WTC11 (cell line): Measurements from ENCODE around the gene TNFRSF6B. TPM values are rescaled to one million over a fixed set of nuclear protein-coding genes. Genes with fewer than 3 reads are reported as not detected.

Source experiments
- ARID4B ChIP-seq: sonication (generic); formaldehyde crosslinking; IDR thresholded peaks from 2 replicates; pipeline ENCODE4 v1.8.0; 2023; ENCODE audit warnings: missing genetic modification reagents, mild to moderate bottlenecking, borderline replicate concordance
- ATF2 ChIP-seq: sonication (generic); formaldehyde crosslinking; IDR thresholded peaks from 2 replicates; pipeline ENCODE4 v1.8.1; 2022; ENCODE audit warnings: low read depth, missing genetic modification reagents, borderline replicate concordance
- CBFB ChIP-seq: sonication (generic); formaldehyde crosslinking; IDR thresholded peaks from 2 replicates; pipeline ENCODE4 v1.8.1; 2022; ENCODE audit warnings: mild to moderate bottlenecking, low read depth, missing genetic modification reagents
- CREB1 ChIP-seq: sonication (generic); formaldehyde crosslinking; IDR thresholded peaks from 2 replicates; pipeline ENCODE4 v1.8.0; 2023; ENCODE audit warnings: mild to moderate bottlenecking, missing genetic modification reagents
- CTCF ChIP-seq: fragments of 200-600 bp; IDR thresholded peaks from 2 replicates; pipeline ENCODE4 v1.8.0; 2022; ENCODE audit warnings: antibody characterized with exemption
- E2F1 ChIP-seq: sonication (generic); formaldehyde crosslinking; IDR thresholded peaks from 2 replicates; pipeline ENCODE4 v1.8.0; 2022; ENCODE audit warnings: mild to moderate bottlenecking, missing genetic modification reagents
- ETV6 ChIP-seq: sonication (generic); formaldehyde crosslinking; IDR thresholded peaks from 2 replicates; pipeline ENCODE4 v1.8.1; 2022; ENCODE audit warnings: mild to moderate bottlenecking, missing genetic modification reagents
- GABPB1 ChIP-seq: sonication (generic); formaldehyde crosslinking; IDR thresholded peaks from 2 replicates; pipeline ENCODE4 v1.8.1; 2023; ENCODE audit warnings: mild to moderate bottlenecking, missing genetic modification reagents
- IRF1 ChIP-seq: sonication (generic); formaldehyde crosslinking; IDR thresholded peaks from 2 replicates; pipeline ENCODE4 v1.8.0; 2023; ENCODE audit warnings: missing genetic modification reagents
- PREB ChIP-seq: sonication (generic); formaldehyde crosslinking; IDR thresholded peaks from 2 replicates; pipeline ENCODE4 v1.8.1; 2022; ENCODE audit warnings: mild to moderate bottlenecking, missing genetic modification reagents, moderate library complexity, borderline replicate concordance
- RORB ChIP-seq: fragments of 250-450 bp; sonication (Bioruptor Pico); IDR thresholded peaks from 2 replicates; pipeline ENCODE4 v1.9.0; 2021; ENCODE audit warnings: mild to moderate bottlenecking
- SOX15 ChIP-seq: fragments of 250-450 bp; sonication (Bioruptor Pico); IDR thresholded peaks from 2 replicates; pipeline ENCODE4 v1.9.0; 2021; ENCODE audit warnings: mild to moderate bottlenecking
- TEAD1 ChIP-seq: sonication (generic); formaldehyde crosslinking; IDR thresholded peaks from 2 replicates; pipeline ENCODE4 v1.8.0; 2022; ENCODE audit warnings: mild to moderate bottlenecking, missing genetic modification reagents
- TEAD4 ChIP-seq: sonication (generic); formaldehyde crosslinking; IDR thresholded peaks from 2 replicates; pipeline ENCODE4 v1.8.0; 2022; ENCODE audit warnings: mild to moderate bottlenecking, missing genetic modification reagents
- ZMAT4 ChIP-seq: fragments of 250-450 bp; sonication (Bioruptor Pico); IDR thresholded peaks from 2 replicates; pipeline ENCODE4 v1.9.0; 2021; ENCODE audit warnings: mild to moderate bottlenecking
- ZSCAN18 ChIP-seq: fragments of 250-450 bp; sonication (Bioruptor Pico); IDR thresholded peaks from 2 replicates; pipeline ENCODE4 v2.1.2; 2022; ENCODE audit warnings: mild to moderate bottlenecking, moderate library complexity
- total RNA-seq: library from RNA; stranded (reverse); gene quantifications from 3 replicates; pipeline ENCODE4 v1.2.3, GENCODE V29; 2021
- TF ChIP-seq, protein P1 (sequence below): fragments of 250-450 bp; sonication (Bioruptor Pico); IDR thresholded peaks from 2 replicates; pipeline ENCODE4 v1.8.0; 2021; ENCODE audit warnings: mild to moderate bottlenecking
- TF ChIP-seq, protein P2 (sequence below): sonication (generic); formaldehyde crosslinking; IDR thresholded peaks from 2 replicates; pipeline ENCODE4 v1.8.1; 2023; ENCODE audit warnings: mild to moderate bottlenecking, missing genetic modification reagents, moderate library complexity
- TF ChIP-seq, protein P3 (sequence below): sonication (generic); formaldehyde crosslinking; IDR thresholded peaks from 2 replicates; pipeline ENCODE4 v1.8.0; 2023; ENCODE audit warnings: mild to moderate bottlenecking, missing genetic modification reagents

The TNFRSF6B gene
- total RNA-seq, 1 experiment from 2014 or later, result not detected

DNA sequence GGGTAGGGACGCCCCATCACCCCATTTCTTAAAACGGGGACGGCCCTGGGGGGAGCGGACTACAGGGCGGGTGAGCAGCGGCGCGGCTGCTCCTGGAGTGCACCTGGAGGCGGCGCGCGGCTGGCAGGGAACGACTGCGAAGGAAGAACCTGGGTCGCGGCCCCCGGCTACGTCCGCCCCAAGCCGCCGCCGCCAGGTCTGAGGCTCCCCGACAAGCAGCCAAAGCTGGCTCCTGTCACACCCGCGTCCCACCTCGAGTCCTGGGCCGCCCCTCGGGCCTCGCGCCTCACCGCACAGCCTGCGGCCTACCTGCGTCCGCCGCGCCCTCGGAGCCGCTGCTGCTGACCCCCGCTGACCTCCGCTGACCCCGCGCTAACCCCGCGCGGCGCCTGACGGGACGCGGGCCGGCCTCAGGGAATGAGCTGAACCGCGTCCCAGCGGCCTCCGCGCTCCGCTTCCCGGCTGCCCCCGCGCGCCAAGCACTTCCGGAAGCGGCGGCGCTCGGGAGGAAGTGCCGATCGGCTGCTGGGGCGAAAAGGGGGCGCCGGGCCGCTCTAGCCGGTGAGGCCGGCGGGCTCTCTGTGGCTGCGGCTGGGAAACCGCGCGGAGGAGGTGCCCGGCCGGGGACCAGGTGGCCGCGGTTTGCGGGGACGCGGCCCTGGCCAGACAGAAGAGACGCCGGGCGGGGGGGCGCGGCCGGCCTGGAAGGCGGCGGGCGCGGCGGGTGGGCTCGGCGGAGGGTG, 11.3 kb downstream of the TNFRSF6B start, which contains the start of the genes ARFRP1 and ZGPAT (continued):
- no peak; the same call in none of the 2 replicates for TF ChIP-seq TEAD1
- TF ChIP-seq ZMAT4 (CRISPR knock-in tag), result no peak
- peak; percentile 98 for TF ChIP-seq CBFB (CRISPR knock-in tag)
- no peak for TF ChIP-seq SOX15 (CRISPR knock-in tag)
- 0 out of 2 replicates have a peak, but pooled peaks have one; percentile 19 for TF ChIP-seq E2F1 (CRISPR knock-in tag)
- TF ChIP-seq RORB (CRISPR knock-in tag), result no peak
- TF ChIP-seq ATF2 (CRISPR knock-in tag), result no peak
- peak; percentile 91 for TF ChIP-seq GABPB1
- no peak for TF ChIP-seq PREB (CRISPR knock-in tag)
- no peak for TF ChIP-seq TEAD4 (CRISPR knock-in tag)
- no peak for TF ChIP-seq CREB1 (CRISPR knock-in tag)
- TF ChIP-seq ARID4B (CRISPR knock-in tag), result peak; percentile 60; the same call in 1 of the 2 replicates
- TF ChIP-seq CTCF, result no peak
- TF ChIP-seq ETV6, result peak; percentile 87
- TF ChIP-seq, protein P1, sequence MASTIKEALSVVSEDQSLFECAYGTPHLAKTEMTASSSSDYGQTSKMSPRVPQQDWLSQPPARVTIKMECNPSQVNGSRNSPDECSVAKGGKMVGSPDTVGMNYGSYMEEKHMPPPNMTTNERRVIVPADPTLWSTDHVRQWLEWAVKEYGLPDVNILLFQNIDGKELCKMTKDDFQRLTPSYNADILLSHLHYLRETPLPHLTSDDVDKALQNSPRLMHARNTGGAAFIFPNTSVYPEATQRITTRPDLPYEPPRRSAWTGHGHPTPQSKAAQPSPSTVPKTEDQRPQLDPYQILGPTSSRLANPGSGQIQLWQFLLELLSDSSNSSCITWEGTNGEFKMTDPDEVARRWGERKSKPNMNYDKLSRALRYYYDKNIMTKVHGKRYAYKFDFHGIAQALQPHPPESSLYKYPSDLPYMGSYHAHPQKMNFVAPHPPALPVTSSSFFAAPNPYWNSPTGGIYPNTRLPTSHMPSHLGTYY (CRISPR knock-in tag), result no peak
- TF ChIP-seq IRF1 (CRISPR knock-in tag), result 0 out of 2 replicates have a peak, but pooled peaks have one; percentile 76
- TF ChIP-seq, protein P2, sequence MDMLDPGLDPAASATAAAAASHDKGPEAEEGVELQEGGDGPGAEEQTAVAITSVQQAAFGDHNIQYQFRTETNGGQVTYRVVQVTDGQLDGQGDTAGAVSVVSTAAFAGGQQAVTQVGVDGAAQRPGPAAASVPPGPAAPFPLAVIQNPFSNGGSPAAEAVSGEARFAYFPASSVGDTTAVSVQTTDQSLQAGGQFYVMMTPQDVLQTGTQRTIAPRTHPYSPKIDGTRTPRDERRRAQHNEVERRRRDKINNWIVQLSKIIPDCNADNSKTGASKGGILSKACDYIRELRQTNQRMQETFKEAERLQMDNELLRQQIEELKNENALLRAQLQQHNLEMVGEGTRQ (CRISPR knock-in tag), result peak; percentile 70
- TF ChIP-seq, protein P3, sequence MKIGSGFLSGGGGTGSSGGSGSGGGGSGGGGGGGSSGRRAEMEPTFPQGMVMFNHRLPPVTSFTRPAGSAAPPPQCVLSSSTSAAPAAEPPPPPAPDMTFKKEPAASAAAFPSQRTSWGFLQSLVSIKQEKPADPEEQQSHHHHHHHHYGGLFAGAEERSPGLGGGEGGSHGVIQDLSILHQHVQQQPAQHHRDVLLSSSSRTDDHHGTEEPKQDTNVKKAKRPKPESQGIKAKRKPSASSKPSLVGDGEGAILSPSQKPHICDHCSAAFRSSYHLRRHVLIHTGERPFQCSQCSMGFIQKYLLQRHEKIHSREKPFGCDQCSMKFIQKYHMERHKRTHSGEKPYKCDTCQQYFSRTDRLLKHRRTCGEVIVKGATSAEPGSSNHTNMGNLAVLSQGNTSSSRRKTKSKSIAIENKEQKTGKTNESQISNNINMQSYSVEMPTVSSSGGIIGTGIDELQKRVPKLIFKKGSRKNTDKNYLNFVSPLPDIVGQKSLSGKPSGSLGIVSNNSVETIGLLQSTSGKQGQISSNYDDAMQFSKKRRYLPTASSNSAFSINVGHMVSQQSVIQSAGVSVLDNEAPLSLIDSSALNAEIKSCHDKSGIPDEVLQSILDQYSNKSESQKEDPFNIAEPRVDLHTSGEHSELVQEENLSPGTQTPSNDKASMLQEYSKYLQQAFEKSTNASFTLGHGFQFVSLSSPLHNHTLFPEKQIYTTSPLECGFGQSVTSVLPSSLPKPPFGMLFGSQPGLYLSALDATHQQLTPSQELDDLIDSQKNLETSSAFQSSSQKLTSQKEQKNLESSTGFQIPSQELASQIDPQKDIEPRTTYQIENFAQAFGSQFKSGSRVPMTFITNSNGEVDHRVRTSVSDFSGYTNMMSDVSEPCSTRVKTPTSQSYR (CRISPR knock-in tag), result no peak
- TF ChIP-seq ZSCAN18 (CRISPR knock-in tag), result no peak
